Stimulated activated naive CD8-positive, alpha-beta T cell treated with anti-CD3 and anti-CD28 coated beads, Interleukin-15, amount 100 ng/mL, for 72 hours (primary cell): Measurements from ENCODE around the gene LARP4B.

Experiments used
- ATAC-seq: fragments of 150-1000 bp; cut with Tn5 transposase; 2 replicates; pipeline ENCODE4 v1.10.0; 2021; ENCODE audit warnings: mild to moderate bottlenecking, moderate library complexity
- DNase-seq, 2 donors: peaks; one replicate each; pipeline ENCODE4 v3.0.0; 2021 to 2022
- H3K27ac Mint-ChIP-seq, 2 donors: one replicate each; pipeline ENCODE4 v1.8.0; 2022; ENCODE audit warnings: mild to moderate bottlenecking in 2 of 2, mixed read lengths in 2 of 2, moderate library complexity in 2 of 2
- H3K27me3 Mint-ChIP-seq: one replicate; pipeline ENCODE4 v1.8.0; 2022; ENCODE audit warnings: mixed read lengths
- H3K4me1 Mint-ChIP-seq: one replicate; pipeline ENCODE4 v1.8.0; 2022; ENCODE audit warnings: mild to moderate bottlenecking, mixed read lengths
- H3K4me3 Mint-ChIP-seq, 2 donors: one replicate each; pipeline ENCODE4 v1.8.0; 2022; ENCODE audit warnings: mild to moderate bottlenecking in 2 of 2, mixed read lengths in 2 of 2, moderate library complexity in 1 of 2
- H3K9me3 Mint-ChIP-seq, 2 donors: one replicate each; pipeline ENCODE4 v1.8.0; 2022; ENCODE audit warnings: mixed read lengths in 2 of 2

LARP4B gene

DNA sequence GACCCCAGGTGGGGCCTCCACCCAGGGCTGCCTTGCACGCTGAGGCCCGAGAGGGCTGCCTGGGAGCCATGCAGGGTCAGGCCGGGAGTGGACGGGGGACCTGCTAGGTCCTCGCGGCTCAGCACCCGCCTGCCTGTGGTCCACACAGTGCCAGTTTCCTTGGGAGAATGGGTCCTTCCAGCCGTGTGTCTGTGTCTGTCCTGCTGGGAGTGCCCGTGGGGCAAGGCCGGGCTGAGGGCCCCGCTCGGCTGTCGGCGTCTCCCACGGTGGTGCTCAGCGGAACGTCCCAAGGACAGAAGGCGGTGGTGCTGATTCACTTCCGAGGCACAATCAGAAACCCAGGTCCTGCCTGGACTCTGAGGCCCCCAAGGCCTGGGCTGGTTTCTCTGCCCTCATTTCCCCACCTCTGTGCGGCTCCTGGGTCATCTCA lies 33.5 kb upstream of the LARP4B start:
- ATAC-seq: no peak

DNA sequence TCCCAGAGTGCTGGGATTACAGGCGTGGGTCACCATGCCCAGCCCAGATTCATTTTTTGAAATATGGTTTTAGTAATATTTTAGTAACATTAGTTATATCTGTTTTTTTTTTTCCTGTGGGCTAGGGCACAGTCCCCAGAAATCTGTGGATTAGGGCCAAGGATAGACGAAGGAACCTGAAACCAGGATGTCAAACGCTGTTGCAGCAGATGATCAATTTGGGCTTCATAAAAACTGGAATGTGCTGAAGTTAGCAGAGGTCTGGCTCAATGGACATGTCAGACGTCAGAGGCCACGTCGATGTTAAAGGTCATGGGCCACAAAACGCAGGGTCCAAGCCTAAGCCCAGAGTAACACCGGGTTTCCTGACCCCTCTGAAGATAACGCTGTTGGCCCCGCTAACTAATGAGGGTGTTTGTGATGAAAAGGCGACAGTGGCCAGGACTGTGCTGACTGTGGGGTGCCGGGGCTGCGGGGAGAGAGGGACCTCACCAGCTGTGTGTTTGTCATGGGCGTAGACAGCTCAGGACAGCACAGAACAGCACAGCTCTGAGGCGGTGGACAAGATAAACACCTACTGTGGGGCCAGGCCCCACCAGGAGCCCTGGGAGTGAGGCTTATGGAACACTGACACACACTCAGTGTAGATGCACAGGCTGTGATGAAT lies 32.9 kb upstream of the LARP4B start:
- Mint-ChIP-seq H3K27me3 (peaks cover 42% of the 10 kb centered on the region), H3K9me3 (peaks cover 0 to 15% of the 10 kb centered on the region in 2 donors), H3K4me3 (no peak overlapping the region), H3K4me1 (peaks cover 8% of the 10 kb centered on the region), H3K27ac (no peak overlapping the region)
- no peak for DNase-seq
- ATAC-seq: no peak

More for the DNA sequence above, 33.5 kb upstream of the LARP4B start:
- Mint-ChIP-seq H3K27ac (no peak overlapping the region), H3K4me1 (peaks cover 8% of the 10 kb centered on the region), H3K27me3 (peaks cover 42% of the 10 kb centered on the region), H3K4me3 (no peak overlapping the region), H3K9me3 (peaks cover 0 to 15% of the 10 kb centered on the region in 2 donors)
- no peak for DNase-seq

DNA sequence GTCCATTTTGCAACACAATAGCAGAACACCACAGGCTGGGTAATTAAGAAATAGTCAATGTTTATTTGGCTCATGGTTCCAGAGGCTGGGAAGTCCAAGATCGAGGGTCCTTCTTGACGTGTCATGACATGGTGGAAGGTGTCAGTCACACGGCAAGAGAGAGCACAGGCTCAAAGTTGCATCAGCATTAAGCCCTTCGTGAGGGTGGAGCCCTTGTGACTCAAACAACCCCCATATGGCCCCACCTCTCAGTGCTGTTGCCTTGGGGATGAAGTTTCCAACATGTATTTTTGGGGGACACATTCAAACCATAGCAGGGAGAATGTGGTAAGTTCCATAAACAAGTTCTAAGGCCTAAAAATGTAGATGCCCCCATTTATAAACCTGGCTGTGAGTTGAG lies 32.1 kb upstream of the LARP4B start:
- peaks cover 0 to 15% of the 10 kb centered on the region in 2 donors for H3K9me3 Mint-ChIP-seq
- H3K4me1 Mint-ChIP-seq: peaks cover 8% of the 10 kb centered on the region

DNA sequence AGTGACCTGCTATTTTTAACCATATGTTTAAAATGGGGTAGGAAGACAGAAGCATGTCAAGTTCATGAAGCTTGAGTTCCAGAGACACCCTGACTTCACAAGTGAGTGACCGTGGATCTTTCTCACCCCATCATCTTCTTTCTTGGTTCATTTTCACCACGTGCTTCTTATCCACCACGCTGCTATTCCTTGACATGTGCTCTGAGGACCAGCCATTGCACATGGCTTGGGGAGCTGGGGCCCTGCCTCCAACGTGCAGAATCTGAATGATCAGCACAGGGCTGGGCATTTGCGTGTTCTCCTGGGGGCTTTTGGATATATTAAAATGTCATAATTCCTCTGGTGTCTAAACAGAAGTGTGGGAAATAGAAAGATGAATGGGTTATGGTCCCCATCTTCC lies 31.7 kb upstream of the LARP4B start:
- Mint-ChIP-seq H3K27ac (peak overlapping the region in 1 of 2 donors; percentile 76), H3K4me3 (no peak overlapping the region), H3K27me3 (peaks cover 40% of the 10 kb centered on the region), H3K4me1 (peaks cover 8% of the 10 kb centered on the region), H3K9me3 (peaks cover 0 to 15% of the 10 kb centered on the region in 2 donors)
- DNase-seq (no peak), ATAC-seq (no peak)

More for the DNA sequence above, 32.1 kb upstream of the LARP4B start:
- Mint-ChIP-seq H3K27ac (peak overlapping the region in 1 of 2 donors; percentile 76), H3K4me3 (no peak overlapping the region), H3K27me3 (peaks cover 40% of the 10 kb centered on the region)
- DNase-seq (no peak), ATAC-seq (no peak)

DNA sequence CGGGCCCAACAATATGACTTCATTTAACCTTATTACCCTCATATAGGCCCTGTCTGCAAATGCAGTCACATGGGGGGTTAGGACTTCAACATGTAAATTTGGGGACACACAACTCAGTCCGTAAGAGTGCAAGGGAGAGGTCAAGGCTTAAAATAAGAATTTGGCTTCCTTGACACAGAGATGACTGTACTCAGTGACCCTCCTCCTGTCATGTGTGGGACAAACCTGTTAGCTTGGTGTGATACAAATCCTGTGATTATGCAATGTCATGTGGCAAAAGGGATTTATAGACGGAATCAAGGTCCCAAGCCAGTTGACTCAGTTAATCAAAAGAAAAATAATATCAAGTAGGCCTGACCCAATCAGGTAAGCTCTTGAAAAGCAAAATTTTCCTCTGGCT lies 30.8 kb upstream of the LARP4B start:
- DNase-seq (no peak), ATAC-seq (no peak)
- Mint-ChIP-seq H3K4me3 (no peak overlapping the region), H3K27me3 (peaks cover 41% of the 10 kb centered on the region), H3K4me1 (peaks cover 6% of the 10 kb centered on the region), H3K27ac (no peak overlapping the region), H3K9me3 (peaks cover 0 to 15% of the 10 kb centered on the region in 2 donors)

DNA sequence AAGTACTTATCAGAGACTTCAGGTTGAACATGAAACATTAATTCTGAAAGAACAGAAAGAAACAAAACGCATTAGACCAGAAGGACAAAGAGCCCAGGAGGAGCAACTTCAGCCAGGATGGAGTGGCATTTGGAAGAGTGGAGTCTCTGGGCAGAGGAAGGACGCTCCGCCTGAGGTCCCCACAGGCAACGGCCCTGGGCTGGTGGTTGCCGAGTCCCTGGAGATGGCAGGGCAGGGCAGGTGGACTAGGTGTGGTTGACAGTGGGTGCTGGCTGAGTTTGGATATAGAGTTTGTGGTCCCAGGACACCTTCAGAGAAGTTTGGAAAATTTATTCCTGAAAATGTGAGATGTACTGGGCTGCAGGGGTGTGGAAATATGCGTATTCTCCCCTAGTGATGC lies 27.4 kb upstream of the LARP4B start:
- DNase-seq: no peak
- no peak overlapping the region for H3K4me3 Mint-ChIP-seq
- no peak for ATAC-seq
- peaks cover 21% of the 10 kb centered on the region for H3K27me3 Mint-ChIP-seq
- H3K4me1 Mint-ChIP-seq: no peaks in the 10 kb centered on the region
- peak overlapping the region in 1 of 2 donors; percentile 59 for H3K27ac Mint-ChIP-seq
- H3K9me3 Mint-ChIP-seq: no peaks in the 10 kb centered on the region

DNA sequence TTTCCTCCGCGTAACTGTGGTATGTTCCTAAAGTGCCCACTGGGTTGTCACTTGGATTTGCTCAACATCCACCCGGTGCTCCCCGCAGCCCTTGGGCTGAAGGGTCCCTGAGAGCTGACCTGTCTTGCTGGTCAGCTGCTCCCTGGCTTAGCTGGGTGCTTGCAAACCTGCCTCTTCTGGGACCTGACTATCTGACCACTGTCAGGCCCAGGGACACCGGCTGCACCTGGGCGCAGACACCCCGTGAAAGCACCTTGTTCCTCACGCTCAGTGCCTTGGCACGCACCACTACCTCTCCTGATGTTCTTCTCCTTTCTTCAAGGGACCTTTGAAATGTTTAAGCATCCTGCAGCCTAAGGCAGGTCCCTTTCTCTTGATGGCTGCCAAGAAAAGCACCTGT lies 26.6 kb upstream of the LARP4B start:
- no peak for DNase-seq
- no peak overlapping the region for H3K4me3 Mint-ChIP-seq
- ATAC-seq: no peak
- no peaks in the 10 kb centered on the region for H3K9me3 Mint-ChIP-seq
- H3K27me3 Mint-ChIP-seq: peaks cover 21% of the 10 kb centered on the region
- no peaks in the 10 kb centered on the region for H3K4me1 Mint-ChIP-seq
- no peak overlapping the region for H3K27ac Mint-ChIP-seq

DNA sequence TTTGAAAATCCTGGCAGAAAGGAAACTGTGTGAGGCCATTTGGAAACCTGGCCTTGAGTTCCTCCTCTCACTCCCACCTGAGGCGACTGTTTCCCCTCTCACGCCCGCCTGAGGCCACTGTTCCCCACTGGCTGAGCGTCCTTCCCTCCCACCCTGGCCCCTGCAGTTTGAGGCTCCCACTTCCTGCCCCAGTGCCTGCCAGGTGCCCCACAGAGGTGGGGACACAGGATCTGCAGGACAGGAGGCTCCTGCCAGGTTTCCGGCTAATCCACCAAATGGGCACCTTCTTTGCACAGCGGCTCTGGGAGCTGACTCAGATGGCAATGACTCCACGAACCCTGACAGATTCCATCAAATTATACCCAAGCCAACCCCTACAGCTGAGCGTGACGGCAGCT lies 24.3 kb upstream of the LARP4B start:
- no peak overlapping the region for H3K27ac Mint-ChIP-seq
- ATAC-seq (no peak), DNase-seq (no peak)
- H3K9me3 Mint-ChIP-seq: no peaks in the 10 kb centered on the region
- H3K4me1 Mint-ChIP-seq: no peaks in the 10 kb centered on the region
- peaks cover 21% of the 10 kb centered on the region for H3K27me3 Mint-ChIP-seq
- H3K4me3 Mint-ChIP-seq: no peak overlapping the region

DNA sequence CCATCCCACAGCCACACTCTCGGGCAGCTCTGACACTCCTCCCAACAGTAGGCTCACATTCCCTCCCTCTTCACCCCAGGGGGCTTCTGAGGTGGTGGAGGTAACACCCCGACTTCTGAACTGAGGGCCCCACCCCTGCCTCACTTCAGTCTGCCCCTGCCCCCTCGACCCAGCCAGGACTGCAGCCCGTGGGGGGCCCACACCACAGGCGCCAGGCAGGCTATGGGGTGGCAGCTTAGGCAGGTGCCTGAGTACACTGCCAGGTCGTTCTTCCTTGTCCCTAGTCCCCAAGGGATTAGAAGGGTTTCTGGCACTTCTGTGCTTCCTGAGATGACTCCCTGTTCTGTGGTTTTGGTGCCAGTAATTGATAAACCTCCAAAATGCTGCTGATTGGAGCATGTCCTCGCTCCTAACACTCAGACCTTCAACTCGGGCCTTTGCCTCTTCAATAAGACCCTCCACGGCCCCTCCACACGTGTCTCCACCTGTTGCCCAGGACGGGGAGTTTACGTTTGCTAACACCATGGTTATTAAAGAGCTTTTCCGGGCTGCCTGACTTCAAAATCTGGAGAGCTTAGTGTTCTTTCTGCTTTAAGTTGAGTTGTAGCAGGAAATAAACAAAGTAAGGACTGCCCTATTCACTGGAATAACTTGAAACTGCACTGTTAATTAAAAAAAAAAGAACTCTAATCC lies 23.8 kb upstream of the LARP4B start:
- Mint-ChIP-seq H3K4me3 (no peak overlapping the region), H3K27ac (no peak overlapping the region), H3K27me3 (peaks cover 21% of the 10 kb centered on the region), H3K4me1 (no peaks in the 10 kb centered on the region), H3K9me3 (no peaks in the 10 kb centered on the region)
- DNase-seq (no peak), ATAC-seq (no peak)

DNA sequence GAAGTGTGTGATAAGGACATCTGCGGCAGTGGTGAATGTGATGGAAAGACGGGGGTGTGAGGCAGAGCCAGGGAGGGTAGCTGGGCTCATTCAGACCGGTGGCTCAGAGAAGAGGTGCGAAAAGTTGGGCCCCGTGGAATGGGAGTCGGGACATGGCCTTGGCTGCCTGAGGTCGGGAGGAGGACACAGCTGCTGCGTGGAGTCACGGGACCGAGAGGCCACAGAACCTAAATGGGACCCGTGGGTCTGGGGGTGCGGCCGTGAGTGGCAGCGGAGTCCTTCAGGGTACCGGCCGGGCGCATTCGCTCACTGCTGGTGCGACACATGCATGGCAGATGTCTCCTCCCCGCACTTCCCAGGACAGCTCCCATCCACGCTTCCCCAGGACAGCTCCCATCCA lies 22.9 kb upstream of the LARP4B start:
- DNase-seq: no peak
- no peak for ATAC-seq
- Mint-ChIP-seq H3K4me3 (no peak overlapping the region), H3K27ac (no peak overlapping the region), H3K27me3 (peaks cover 13% of the 10 kb centered on the region), H3K4me1 (no peaks in the 10 kb centered on the region), H3K9me3 (no peaks in the 10 kb centered on the region)

DNA sequence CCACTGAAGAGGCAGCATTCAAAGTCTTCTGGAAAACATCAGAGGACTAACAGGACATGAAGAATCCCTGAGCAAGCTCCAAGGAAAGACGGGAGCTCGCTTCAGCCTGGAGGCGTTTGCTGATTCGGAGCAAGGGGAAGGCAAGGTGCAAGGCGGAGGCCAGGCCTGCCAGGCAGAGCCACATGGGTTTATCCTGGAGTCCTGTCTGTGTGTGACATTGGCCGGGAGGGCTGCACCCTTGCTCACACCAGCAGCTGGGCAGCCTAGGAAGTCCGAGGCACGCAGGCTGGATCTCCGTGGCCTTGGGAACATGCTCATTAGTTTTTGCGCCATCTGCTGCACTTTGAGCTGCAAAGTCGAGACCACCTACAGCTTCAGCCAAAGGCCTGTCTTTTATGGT lies 22.3 kb upstream of the LARP4B start:
- DNase-seq (no peak), ATAC-seq (no peak)
- no peaks in the 10 kb centered on the region for H3K4me1 Mint-ChIP-seq
- H3K27me3 Mint-ChIP-seq: peaks cover 9% of the 10 kb centered on the region
- H3K4me3 Mint-ChIP-seq: no peak overlapping the region
- no peaks in the 10 kb centered on the region for H3K9me3 Mint-ChIP-seq
- H3K27ac Mint-ChIP-seq: no peak overlapping the region

DNA sequence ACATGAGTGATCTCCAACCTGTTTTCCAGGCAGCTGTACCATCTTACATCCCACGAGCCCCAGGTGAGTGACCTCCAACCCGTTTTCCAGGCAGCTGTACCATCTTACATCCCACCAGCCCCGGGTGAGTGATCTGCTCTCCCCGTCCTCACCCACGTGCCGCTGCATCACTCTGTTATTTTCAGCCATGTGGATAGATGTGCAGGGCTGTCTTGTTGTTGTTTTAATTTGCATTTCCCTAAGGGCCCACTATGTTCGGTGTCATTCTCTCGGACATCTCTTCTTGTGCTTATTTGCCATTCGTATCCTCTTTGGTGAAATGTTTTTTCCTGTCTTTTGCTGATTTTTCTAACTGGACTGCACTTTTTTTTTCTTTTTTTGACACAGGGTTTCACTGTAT lies 17.9 kb upstream of the LARP4B start:
- DNase-seq: no peak
- H3K27me3 Mint-ChIP-seq: no peaks in the 10 kb centered on the region
- no peak for ATAC-seq
- H3K27ac Mint-ChIP-seq: no peak overlapping the region
- no peaks in the 10 kb centered on the region for H3K9me3 Mint-ChIP-seq
- H3K4me1 Mint-ChIP-seq: peaks cover 15% of the 10 kb centered on the region
- H3K4me3 Mint-ChIP-seq: no peak overlapping the region

DNA sequence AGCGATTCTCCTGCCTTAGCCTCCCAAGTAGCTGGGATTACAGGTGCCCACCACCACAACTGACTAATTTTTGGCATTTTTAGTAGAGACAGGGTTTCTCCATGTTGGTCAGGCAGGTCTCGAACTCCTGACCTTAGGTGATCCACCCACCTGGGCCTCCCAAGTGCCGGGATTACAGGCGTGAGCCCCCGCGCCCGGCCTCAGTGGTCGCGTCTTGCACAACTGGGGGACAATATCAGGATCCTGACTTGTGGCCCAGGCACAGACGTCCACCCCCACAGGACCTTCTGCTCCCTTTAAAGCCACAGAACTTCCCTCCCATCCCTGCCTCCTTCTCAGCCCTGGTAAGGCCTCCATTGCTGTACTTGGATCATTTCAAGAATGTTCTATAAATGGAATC lies 16.8 kb upstream of the LARP4B start:
- Mint-ChIP-seq H3K27ac (no peak overlapping the region), H3K27me3 (no peaks in the 10 kb centered on the region), H3K9me3 (no peaks in the 10 kb centered on the region), H3K4me3 (no peak overlapping the region), H3K4me1 (peaks cover 26% of the 10 kb centered on the region)
- DNase-seq (no peak), ATAC-seq (no peak)

DNA sequence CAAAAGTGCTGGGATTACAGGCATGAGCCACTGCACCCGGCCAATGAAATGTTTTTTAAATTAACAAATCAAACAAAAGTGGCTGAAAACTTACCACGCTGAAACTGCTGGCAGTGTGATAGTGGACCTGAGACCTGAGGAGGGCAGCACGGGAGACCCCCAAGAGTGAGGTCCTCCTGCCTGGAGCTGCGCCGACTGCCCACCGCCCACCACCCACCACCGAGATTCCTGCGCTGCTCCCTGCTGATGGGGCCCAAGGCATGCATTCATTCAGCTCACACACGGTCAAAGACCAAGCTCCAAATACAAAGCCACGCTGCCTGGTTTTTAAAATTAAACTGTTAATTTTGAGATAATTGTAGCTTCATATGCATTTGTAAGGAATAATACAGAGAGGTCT lies 16.4 kb upstream of the LARP4B start:
- Mint-ChIP-seq H3K4me1 (peaks cover 30% of the 10 kb centered on the region), H3K4me3 (no peak overlapping the region), H3K27ac (no peak overlapping the region), H3K27me3 (no peaks in the 10 kb centered on the region), H3K9me3 (no peaks in the 10 kb centered on the region)
- ATAC-seq (no peak), DNase-seq (no peak)

DNA sequence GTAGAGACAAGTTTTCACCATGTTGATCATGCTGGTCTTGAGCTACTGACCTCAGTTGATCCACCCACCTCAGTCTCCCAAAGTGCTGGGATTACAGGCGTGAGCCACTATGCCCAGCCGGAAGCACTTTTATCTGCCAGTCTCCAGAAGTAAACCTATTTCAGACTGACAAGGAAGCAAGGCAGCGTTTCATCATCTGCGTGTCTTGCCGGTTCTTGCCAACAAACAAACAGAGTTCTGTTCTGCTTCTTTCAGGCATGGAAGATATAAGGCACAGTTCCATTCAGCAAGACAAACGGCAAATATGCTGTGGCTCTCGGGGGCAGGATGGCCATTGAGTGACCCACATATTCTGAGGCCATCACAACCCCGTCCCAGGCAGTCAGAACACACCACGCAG lies 15.5 kb upstream of the LARP4B start:
- DNase-seq (no peak), ATAC-seq (no peak)
- Mint-ChIP-seq H3K4me1 (peaks cover 39% of the 10 kb centered on the region), H3K4me3 (no peak overlapping the region), H3K9me3 (peaks cover 0 to 5% of the 10 kb centered on the region in 2 donors), H3K27ac (no peak overlapping the region), H3K27me3 (no peaks in the 10 kb centered on the region)

DNA sequence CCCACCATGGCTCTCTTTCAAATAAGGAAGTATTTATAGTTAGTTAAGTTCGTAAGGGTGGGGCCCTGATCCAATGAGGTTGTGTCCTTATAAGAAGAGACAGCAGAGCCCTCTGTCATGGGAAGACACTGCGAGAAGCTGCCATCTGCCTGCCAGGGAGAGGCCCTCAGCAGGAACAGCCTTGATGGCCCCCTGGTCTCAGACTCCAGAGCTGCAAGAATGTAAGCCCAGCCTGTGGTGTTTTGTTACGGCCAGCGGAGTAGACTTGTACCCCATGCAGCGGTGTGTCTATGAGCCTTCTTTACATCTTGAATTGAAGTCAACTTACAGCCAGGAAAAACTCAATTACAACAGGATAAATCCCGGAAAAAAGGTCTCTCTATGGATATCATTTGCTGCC lies 14.3 kb upstream of the LARP4B start:
- Mint-ChIP-seq H3K27me3 (no peaks in the 10 kb centered on the region), H3K27ac (peak overlapping the region in 1 of 2 donors; percentile 48), H3K9me3 (peaks cover 0 to 7% of the 10 kb centered on the region in 2 donors), H3K4me3 (no peak overlapping the region), H3K4me1 (peaks cover 44% of the 10 kb centered on the region)
- ATAC-seq: no peak
- DNase-seq: no peak
